ENCODE measurements around the gene KMT2C.

KMT2C gene

GRCh38 chr7:152095771-152096170, 340.0 kb downstream of the KMT2C start:
- no peak for DNase-seq

- no peak for DNase-seq
Measured at GRCh38 chr7:152093717-152094116, 342.1 kb downstream of the KMT2C start.

- no peak for DNase-seq
Measured at GRCh38 chr7:152090747-152091146, 345.1 kb downstream of the KMT2C start.

GRCh38 chr7:152089183-152089582, 346.6 kb downstream of the KMT2C start:
- DNase-seq = no peak

- no peak for DNase-seq
Measured at GRCh38 chr7:152086513-152086912, 349.3 kb downstream of the KMT2C start.

- DNase-seq = no peak
Measured at GRCh38 chr7:152085131-152085530, 350.7 kb downstream of the KMT2C start.
